Stimulated activated CD8-positive, alpha-beta memory T cell treated with anti-CD3 and anti-CD28 coated beads, Interleukin-4, amount 100 ng/mL, for 48 hours (primary cell): Measurements from ENCODE around the gene SLC44A3.
A peak's percentile ranks its signal among the peaks of the same experiment; 100 is the strongest.

Experiments used
- DNase-seq: peaks from one replicate; pipeline ENCODE4 v3.0.0-alpha.2; 2020

Gene SLC44A3, protein sequence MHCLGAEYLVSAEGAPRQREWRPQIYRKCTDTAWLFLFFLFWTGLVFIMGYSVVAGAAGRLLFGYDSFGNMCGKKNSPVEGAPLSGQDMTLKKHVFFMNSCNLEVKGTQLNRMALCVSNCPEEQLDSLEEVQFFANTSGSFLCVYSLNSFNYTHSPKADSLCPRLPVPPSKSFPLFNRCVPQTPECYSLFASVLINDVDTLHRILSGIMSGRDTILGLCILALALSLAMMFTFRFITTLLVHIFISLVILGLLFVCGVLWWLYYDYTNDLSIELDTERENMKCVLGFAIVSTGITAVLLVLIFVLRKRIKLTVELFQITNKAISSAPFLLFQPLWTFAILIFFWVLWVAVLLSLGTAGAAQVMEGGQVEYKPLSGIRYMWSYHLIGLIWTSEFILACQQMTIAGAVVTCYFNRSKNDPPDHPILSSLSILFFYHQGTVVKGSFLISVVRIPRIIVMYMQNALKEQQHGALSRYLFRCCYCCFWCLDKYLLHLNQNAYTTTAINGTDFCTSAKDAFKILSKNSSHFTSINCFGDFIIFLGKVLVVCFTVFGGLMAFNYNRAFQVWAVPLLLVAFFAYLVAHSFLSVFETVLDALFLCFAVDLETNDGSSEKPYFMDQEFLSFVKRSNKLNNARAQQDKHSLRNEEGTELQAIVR

GRCh38 chr1:94819945-94820746 lies at the start of gene SLC44A3:
TSS of gene SLC44A3 (plus strand) at chr1:94820357. CDS start at chr1:94820452, 95 bp downstream.
- DNase-seq, result peak; percentile 27

GRCh38 chr1:94772230-94772641 lies 47.9 kb upstream of the SLC44A3 start:
- no peak for DNase-seq

DNA sequence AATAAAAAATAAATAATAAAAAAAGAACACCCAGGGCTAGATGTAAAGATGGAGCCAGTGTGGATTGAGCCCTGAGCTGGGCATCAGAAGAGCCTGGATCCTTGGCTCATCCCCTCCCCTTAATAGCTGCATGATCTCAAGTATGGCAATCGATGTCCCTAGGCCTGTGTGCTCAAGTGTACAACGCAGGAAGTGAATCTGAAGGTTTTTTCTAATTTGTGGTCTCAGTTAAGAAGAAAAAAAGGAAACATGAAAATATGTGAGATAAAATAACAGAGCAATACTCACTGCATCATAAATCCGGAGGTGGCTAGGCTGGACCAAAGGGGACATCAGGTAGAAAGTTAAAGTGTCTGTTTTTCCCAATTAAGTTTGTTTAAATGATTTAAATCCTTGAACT lies 47.3 kb upstream of the SLC44A3 start:
- DNase-seq, result no peak

GRCh38 chr1:94773296-94773809 lies 46.8 kb upstream of the SLC44A3 start:
- no peak for DNase-seq

- DNase-seq, result no peak
Measured at GRCh38 chr1:94773931-94774422, 46.2 kb upstream of the SLC44A3 start.

DNA sequence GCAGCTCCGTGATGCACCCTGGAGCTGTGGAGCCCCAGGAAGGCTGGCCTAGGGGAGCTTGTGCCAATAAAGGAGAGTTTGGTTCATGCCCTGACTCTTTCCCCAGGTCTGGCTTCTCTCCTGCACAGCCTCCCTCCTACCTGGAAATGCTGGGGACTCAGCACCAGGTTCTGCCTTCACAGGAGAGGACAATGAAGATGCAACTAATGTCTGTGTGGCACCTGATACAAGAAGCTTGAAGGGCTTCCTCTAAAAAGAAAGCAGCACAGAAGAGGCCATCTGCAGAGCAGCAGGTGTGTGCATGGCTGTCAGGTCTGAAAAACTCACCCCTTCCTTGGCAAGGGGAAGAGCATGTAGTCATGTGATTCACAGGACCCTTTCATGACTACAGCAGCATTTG lies 43.7 kb upstream of the SLC44A3 start:
- DNase-seq, result no peak

- no peak for DNase-seq
Measured at GRCh38 chr1:94777281-94777680, 42.9 kb upstream of the SLC44A3 start.

GRCh38 chr1:94778808-94779207 lies 41.3 kb upstream of the SLC44A3 start:
- no peak for DNase-seq

DNA sequence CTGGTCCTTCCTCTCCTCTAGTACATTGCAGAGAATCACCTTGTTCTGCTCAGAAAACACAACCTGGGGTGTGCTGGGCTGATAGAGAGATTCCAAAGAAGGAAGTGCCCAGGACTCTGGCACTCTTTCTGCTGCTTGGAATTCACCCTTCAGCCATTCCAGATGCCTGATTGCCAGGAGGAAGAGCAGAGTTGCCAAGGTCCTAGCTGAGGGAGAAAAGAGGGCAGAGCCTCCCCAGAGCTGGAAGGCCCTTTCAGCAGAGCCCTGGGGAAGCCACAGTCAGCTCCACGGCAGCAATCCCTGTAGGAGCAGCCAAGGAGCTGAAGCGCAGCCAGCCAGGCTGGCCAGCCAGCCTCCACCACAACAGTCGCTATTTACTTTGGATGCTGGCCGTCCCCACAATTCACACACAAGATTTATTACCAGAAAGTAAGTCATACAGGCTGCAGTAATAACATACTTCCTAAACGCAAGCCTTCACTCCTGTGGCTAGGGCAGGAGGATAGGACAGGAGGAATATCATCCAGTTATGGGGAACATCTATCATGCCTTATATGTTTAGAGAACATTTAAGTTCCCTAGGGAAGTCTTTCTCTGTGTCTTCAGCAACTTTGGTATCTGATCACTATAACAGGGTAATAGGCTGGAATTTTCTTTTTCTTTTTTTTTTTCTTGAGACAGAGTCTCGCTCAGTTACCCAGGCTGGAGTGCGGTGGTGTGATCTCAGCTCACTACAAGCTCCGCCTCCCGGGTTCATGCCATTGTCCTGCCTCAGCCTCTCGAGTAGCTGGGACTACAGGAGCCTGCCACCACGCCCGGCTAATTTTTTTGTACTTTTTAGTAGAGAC lies 36.6 kb upstream of the SLC44A3 start:
- no peak for DNase-seq

DNA sequence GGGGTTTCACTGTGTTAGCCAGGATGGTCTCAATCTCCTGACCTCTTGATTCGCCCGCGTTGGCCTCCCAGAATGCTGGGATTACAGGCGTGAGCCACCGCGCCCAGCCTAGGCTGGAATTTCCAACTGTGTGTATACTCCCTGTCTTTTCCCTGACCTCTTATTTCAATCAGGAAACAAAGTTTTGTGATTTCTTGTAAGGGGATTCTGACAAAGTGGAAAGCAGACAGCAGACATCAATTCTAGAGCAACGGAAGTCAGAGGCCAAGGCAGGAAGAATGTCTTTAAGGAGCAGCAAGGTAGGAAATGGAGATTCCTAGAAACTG lies 36.0 kb upstream of the SLC44A3 start:
- DNase-seq, result no peak

- DNase-seq, result no peak
Measured at GRCh38 chr1:94787691-94788090, 32.5 kb upstream of the SLC44A3 start.

DNA sequence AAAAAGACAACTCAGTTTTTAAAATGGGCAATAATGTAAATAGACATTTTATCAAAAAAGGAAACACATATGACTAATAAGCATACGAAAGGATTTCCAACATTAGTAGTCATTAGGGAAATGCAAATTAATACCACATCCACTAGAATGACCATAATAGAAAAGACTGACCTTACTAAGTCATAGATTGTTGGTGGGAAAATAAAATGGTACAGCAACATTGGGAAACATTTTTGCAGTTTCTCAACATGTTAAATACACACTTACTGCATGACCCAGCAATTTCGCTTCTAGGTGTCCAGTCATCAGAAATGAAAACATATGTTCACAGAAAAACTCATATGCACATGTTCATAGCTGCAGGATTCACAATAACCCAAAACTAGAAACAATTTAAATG lies 29.9 kb upstream of the SLC44A3 start:
- DNase-seq, result no peak

GRCh38 chr1:94790670-94791069 lies 29.5 kb upstream of the SLC44A3 start:
- no peak for DNase-seq

- no peak for DNase-seq
Measured at GRCh38 chr1:94792473-94793295, 27.5 kb upstream of the SLC44A3 start.

DNA sequence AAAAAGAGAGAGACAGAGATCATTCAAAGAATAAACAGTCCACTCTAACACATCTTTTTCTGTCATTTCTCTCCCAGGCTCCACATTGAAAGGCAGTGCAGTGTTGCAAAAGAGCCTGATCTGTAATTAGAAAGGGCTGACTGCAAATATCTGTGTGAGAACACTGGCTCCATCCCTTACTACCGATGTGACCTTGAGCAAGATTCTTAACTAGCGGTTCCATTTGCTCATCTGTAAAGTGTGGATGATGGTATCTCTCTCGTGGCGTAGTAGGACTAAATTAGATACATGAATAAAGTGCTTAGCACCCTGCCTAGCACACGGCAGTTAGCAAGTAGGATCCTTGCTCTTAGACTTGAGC lies 26.9 kb upstream of the SLC44A3 start:
- no peak for DNase-seq

GRCh38 chr1:94795434-94795833 lies 24.7 kb upstream of the SLC44A3 start:
- DNase-seq, result no peak

DNA sequence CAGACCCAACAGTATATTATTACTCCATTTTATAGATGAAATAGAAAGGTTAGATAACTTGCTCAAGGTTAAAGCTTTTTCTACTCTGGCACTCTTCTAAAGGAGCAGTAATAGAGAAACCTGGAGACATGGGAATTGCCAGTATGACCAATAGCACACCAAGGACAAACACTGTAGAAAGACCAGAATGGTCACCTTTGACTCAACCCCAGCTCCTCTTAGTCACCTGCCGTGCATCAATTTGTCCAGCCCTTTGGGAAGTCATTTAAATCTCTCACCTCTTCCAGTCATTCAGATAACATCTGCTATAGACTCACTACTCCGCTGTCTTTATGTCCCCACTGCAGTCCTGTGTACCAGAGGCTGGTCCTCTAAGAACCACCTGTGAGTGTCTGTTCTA lies 23.9 kb upstream of the SLC44A3 start:
- no peak for DNase-seq

- no peak for DNase-seq
Measured at GRCh38 chr1:94797291-94797690, 22.9 kb upstream of the SLC44A3 start.

- no peak for DNase-seq
Measured at GRCh38 chr1:94798054-94798453, 22.1 kb upstream of the SLC44A3 start.

GRCh38 chr1:94798462-94798861 lies 21.7 kb upstream of the SLC44A3 start:
- DNase-seq, result no peak

DNA sequence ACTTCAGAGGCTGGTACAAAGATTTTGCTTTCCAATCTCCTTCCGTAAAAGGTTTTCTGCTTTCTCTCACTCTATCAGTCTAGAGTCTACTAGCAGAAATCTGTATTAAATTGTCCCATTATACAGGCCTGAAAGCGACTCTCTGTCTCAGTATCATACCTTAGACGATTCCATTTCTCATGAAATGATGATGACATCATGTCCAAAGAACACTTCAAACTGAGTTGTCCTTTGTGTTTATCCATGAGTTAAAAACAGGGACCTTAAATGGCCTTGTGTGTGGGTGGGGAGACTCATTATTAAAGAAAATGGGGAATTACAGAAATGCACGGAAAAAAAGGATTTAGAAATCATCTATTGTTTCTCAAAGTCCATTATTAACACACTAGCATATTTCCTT lies 21.0 kb upstream of the SLC44A3 start:
- DNase-seq, result no peak
